Hematopoietic multipotent progenitor cell treated with erythropoietin and hydrocortisone succinate and interleukin-3 and kit ligand, for 17 days (in vitro differentiated cells): ENCODE results near the gene DIAPH1.
A peak's percentile ranks its signal among the peaks of the same experiment; 100 is the strongest.

Experiments
- DNase-seq: peaks from one replicate; pipeline ENCODE4 v3.0.0-alpha.2; 2015; ENCODE audit warnings: low spot score

The DIAPH1 gene

DNA sequence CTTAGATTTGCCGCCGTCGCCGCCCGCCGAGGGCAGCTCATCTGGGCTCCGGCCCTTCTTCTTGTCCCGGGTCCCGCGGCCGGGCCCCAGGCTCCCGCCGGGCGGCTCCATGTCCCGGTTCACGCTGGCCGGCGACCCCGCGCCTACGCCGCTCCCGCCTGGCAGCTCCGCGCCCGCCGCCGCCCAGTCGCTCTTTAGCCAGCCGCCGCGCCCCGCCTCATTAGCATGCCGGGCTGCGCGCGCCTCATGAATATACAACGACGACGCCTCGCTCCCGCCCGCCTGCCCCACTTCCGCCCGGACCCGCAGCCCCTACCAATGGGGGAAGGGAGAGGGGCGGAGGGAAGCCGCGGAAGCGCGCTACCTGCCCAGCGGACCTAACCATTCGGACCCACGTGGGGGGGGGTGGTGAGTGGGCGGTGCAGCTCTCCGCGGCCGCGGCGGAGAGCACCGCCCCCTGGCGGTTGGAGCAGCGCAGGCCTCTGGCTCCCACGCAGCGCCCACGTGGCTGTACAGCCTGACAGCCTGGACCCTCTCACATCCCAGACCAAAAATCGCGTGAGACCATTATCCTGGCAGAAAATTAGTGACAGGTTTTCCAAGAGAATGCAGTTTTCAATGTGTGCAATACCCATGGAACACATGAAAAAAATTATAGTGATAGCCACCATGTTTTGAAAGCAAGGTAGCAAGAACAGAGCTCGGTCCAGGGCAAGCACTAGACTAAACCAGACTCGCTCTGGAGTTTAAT is at the start of gene DIAPH1:
TSS of gene DIAPH1 (minus strand) at position 197 of the 751 bp plus-strand sequence. CDS start at position 111, 86 bp downstream.
- DNase-seq: peak; percentile 96

GRCh38 chr5:141665995-141666940 is 47.5 kb upstream of the DIAPH1 start:
- DNase-seq: no peak

- DNase-seq: peak; percentile 70
Measured at GRCh38 chr5:141664733-141665461, 46.1 kb upstream of the DIAPH1 start.

DNA sequence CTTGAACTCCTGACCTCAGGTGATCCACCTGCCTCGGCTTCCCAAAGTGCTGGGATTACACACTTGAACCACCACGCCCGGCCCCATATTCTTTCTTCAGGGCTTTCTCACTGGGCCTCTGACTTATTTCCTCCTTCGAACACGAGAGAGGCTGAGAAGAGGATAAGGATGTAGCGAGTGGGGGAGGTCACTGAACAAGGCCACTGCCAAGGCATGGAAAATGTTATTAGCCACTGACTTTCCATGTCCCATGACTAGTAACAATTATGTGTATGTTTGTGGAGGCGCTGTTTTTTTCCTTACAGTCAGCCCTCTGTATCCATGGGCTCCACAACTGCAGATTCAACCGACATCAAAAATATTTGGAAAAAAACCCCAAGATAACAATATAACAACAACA is 44.7 kb upstream of the DIAPH1 start:
- no peak for DNase-seq

- no peak for DNase-seq
Measured at GRCh38 chr5:141662028-141662427, 43.2 kb upstream of the DIAPH1 start.

DNA sequence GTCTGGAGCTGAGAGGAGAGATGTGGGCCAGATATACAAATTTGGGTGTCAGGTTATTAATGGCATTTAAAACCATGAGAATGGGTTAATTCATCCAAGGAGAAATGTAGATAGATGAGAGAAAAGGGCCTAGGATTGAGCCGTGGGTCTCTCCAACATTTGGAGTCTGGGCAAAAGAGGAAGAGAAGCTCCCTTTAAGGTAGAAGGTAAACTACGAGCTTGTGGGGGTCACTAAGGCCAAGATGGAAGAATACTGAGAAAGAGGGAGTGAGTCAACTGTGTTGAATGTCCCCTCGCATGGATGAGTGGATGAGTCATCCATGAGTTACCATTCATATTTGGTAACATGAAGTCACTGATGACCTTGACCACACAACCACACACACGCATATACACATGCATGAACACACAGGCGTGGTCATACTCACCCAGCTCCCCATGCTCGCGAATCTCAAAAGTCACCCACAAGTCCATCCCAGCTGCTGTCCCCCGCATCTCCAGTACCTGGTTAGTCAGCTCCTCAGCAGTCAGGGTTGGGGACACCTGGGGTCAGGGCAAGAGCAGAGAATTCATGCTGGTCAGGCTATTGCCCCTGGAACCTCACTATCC is 39.2 kb upstream of the DIAPH1 start:
- no peak for DNase-seq

DNA sequence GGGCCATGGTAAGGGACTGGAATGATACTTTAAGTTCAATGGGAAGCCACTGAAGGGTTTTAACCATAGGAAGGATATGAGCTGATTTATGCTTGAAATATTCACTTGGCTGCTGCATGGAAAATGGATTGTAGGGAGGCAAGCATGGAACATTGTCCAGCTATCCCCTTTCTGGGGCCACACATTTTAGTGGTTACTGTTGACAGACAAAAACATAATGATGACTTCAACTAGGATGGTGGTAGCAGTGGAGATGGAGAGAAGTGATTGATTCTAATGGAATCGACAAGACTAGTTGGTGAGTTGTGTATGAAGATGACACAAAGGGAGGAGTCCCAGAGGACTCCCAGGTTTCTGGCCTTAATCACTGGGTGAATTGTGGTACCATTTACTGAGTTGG is 38.6 kb upstream of the DIAPH1 start:
- no peak for DNase-seq

DNA sequence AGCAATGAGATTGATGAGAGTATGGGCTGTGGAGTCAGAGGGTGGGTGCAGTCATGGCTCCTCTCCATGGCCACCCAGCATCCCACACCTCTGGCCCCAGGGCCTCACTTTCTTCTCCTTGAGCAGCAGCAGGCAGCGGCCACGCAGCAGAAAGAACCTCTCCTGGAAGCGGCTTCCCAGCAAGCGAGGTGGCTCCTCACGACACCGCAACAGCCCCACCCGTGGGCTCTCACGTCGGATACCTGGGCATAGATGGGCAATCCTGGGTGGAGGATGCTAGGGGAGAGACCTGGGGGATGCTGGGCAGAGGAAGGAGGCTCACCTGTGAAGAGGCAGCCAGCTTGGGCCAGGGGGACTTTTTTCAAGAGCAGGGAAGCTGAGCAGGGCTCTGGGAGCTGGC is 37.6 kb upstream of the DIAPH1 start:
- no peak for DNase-seq

- no peak for DNase-seq
Measured at GRCh38 chr5:141655020-141655419, 36.2 kb upstream of the DIAPH1 start.

GRCh38 chr5:141654298-141654697 is 35.5 kb upstream of the DIAPH1 start:
- no peak for DNase-seq

- no peak for DNase-seq
Measured at GRCh38 chr5:141651728-141652105, 32.9 kb upstream of the DIAPH1 start.

DNA sequence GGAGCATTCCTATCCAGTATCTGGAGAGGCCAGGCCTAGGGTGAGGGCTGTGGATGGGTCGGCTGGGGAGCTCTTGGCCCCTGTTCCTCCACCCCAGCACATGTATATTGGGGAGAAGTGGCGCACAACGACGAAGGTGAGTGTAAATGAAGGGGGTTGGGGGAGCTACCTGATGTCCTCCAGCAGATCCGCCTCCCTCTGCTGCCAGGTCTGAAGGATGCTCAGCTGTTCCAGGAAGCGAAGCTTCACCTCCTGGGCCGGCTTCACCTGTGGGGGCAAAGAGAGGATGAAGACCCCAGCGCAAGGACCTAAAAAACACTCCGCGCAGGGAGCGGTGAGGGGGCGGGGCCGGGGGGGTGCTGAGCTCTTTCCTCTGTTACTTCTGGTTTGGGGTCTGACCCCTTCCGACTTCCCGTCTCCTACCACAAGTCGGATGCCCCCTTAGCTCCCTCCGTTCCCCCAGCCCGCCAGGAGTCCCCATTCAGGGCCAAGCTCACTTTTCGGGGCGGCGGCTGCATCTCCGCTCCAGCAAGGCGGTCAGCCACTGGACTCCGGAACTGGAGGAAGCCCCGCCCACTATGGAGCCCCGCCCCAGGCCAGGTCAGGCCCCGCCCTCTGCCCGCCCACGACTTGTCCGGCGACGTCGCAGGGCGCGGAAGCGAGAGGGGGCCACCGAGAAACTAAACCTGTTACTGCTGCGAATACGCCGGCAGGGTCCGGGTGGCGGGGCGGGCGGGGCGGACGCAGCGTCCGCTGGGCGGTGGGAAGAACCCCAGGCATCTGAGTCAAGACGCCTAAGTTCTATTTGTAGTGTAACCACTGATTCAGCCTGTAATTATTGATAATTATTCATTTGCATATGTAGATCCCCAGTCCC is 32.3 kb upstream of the DIAPH1 start, which contains the start of gene FCHSD1:
TSS of gene FCHSD1 (minus strand) at position 568 of the 877 bp plus-strand sequence. CDS start at position 518, 50 bp downstream.
- DNase-seq: peak; percentile 81

GRCh38 chr5:141649972-141650371 is 31.2 kb upstream of the DIAPH1 start:
- no peak for DNase-seq

DNA sequence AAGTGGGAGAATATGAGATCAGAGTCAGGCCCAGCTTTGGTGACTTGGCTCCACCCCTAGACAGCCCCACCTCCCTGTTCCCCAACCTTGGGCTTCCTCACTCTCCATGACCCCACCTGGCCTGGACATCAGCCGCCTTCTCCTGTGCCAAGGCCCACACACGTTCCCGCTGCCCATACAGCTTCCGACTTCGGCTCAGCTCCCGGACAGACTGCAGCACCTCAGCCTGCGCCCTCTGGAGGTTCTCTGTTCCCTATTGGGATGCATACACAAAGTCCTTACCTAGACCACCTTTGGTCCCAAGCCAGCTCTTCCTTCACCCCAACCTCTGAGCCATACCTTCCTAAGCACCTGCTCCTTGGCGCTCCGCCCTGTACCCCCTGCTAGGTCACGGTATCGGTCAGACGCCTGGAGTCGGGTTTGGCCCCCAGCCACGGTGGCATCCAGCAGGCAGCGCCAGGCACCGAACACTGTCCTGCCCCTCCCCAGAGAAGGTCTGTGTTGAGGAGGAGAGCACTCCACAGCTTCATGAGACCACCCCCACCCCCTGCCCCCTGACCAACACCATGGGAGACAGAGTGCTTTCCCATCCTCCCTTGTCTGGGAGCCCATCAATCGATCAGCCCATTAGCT is 30.4 kb upstream of the DIAPH1 start:
- no peak for DNase-seq

DNA sequence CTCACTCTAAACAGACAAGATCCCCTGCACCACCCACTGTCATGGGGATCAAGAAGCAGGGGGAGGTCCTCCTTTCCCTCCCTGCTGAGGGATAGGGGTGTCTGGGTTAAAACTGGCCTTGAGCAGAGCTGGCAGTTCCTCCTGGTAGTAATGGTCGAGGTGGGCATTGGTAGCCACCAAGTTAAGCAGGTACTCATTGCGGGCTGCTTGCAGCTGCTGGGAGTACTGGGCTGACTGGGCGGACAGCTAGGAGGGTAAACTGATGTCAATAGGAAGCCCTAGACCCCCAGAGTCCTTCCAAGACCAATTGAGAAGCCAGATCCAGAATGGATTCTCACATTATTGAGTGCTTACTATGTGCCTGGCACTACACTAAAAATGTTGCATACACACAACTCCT is 29.1 kb upstream of the DIAPH1 start:
- DNase-seq: no peak

- no peak for DNase-seq
Measured at GRCh38 chr5:141647242-141647641, 28.4 kb upstream of the DIAPH1 start.

DNA sequence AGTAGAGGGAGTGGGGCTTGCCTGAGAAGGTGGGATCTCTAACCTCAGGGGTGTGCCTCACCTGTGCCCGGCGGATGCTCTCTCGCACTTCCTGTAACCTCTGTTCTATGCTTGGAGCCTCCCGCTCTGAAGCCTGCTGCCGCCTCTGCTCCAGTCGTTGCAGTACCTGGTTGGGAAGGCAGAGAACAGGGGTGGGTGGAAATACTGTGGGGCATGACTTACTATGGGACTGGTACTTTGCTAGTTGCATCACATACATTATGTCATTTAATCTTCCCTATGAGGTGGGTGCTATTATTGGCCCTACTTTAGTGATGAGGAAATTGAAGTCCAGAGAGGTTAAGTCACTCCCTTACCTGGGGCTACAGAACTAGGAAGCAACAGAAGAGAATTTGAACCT is 27.2 kb upstream of the DIAPH1 start:
- DNase-seq: no peak

DNA sequence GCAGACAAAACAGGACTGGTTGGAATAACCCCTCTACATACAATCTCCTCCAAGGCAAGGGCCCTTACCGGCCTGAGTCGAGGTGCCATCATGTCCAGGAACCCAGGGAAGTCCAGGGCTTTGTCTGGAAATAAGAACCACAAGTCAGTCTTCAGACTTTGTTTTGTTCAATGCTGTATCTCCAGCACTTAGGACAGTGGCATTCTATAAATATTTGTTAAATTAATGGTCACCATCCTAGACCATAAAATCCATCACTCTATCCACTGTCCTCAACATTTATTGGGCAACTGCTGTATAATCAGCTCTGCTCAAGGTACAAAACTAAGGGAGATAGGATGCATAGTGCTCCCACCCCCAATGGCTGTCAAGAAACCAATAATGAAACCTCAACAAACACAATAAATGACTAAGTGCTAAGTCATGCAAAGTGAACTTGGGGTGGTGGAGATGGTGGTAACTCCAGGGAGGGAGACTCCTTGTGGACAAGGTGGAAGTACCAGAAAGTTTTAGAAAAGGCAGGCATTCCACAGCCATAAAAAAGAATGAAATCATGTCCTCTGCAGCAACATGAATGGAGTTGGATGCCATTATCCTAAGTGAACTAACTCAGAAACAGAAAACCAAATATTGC is 23.0 kb upstream of the DIAPH1 start:
- DNase-seq: peak; percentile 14

GRCh38 chr5:141640698-141641097 is 21.9 kb upstream of the DIAPH1 start:
- no peak for DNase-seq

DNA sequence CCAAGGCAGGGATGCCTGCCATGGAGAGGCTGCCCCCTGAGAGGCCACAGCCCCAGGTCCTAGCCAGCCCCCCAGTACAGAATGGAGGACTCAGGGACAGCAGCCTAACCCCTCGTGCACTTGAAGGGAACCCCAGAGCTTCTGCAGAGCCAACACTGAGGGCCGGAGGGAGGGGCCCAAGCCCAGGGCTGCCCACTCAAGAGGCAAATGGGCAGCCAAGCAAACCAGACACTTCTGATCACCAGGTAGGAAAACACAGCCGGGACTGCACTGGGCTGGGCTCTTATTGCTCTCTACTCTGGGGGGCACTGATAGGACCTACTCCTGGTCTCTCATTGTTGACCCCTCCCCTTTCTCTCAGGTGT is 21.2 kb upstream of the DIAPH1 start:
- no peak for DNase-seq
